ENCODE data around the gene CD1D.
A peak's percentile ranks its signal among the peaks of the same experiment; 100 is the strongest.
"Not testable (repeated sequence)": the region's sequence is repeated elsewhere in the genome, so short reads cannot be mapped to it uniquely, and the experiment has no call there.

CD1D gene

GRCh38 chr1:158176849-158177699 lies 3.6 kb upstream of the CD1D start:
- not testable (repeated sequence) for DNase-seq

DNA sequence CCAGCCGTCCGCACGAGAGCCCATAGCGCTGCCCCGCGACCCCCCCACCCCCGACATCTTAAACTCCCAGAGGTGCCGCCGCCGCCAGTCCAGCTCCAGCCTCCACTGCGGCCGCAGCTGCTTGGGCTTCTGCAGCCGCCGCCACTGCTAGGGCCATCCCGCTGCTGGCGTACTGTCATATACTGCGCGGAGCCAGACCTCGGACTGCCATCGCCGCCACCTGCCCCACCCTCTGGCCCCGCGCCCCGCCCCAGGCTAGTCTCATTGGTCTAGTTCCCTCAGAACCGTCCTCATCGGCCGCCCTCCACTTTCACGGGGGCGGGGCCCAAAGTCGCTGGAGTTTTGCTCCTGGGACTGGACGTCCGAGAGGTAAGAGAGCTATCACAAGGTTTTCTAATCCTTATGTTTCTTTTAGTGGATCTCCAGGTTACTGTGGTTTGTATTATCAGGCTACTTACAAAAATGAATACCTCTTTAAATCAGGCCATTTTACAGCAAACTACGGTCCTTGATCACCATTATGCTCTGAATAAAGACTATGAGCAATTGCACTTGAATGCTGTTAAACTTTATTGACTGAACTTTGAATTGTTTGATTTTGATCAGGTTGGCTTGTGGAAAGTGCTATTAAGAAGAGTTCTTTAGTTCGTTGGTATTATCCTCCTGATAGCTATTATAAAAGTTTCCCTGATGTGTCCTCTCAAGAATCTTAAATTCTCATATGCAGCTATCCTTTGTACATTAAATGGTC lies 2.8 kb upstream of the CD1D start:
- DNase-seq: peak; percentile 64

GRCh38 chr1:158179301-158180041 lies 1.2 kb upstream of the CD1D start:
- no peak for DNase-seq

DNA sequence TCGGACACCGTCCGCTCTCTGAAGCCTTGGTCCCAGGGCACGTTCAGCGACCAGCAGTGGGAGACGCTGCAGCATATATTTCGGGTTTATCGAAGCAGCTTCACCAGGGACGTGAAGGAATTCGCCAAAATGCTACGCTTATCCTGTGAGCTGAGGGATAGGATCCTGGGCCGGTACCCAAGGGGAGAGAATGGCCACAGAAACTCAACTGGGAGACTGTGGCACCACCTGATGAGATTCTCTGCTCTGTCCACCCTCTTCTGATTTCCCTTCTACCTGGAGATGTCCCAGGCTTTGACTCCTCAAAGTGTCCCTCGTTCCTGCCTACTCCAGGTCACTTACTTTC lies 855 bp downstream of the CD1D start:
- DNase-seq: no peak

GRCh38 chr1:158185770-158186169 lies 5.1 kb downstream of the CD1D start:
- DNase-seq: no peak

GRCh38 chr1:158186180-158186579 lies 5.5 kb downstream of the CD1D start:
- DNase-seq: no peak

DNA sequence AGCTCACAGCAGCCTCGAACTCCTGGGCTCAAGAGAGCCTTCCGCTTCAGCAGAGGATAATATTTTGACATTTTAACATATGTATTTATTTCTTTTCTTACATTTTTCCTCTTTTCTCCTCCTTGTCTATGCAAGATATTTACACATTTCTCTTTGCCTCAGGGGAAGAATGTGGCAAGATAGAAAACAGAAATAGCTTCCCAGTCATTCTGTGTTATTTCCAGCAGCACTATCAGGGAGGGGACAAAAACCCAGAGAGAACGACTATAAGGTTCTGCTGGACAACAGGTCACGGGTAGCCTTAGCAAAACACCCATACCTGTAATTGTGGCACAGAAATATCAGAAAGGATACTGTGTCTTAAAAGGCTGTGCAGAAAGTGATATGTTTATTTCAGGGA lies 7.9 kb downstream of the CD1D start:
- no peak for DNase-seq

DNA sequence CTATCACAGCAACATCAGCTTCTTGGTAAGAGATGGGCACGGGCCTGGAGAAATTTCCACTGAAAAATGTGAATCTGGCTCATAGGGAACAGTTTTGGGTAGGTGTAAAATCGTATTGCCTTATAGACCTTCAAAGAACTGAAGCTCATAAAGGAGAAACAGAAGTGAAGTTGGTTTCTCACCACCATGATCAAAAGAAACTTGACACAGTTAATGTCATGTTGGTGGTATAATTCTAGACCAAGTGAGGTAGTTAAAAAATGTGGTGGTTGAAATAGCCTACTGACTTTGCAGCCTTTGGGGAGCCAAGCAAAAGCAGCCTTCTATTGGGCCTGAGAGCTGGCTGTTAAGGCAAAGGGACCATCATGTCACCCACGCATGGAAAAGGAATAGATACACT lies 8.9 kb downstream of the CD1D start:
- DNase-seq: no peak

DNA sequence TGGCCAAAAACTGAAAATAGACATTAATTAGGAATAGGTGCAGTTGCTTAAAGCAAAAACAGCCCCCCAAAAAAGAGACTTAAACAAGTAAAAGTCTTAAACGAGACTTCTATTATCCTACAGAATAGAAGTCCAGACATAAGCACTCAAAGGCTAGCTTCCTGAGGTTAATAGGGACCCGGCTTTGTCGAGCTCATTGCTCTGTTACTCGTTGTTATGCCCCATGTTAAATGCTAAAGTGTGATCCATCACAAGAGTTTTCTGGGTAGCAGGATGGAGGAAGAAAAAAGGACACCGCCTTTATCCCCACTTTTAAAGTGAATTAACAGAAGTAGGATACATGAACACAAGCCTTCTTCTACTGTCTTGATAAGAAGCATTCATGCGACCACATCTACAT lies 10.6 kb downstream of the CD1D start:
- DNase-seq: no peak

DNA sequence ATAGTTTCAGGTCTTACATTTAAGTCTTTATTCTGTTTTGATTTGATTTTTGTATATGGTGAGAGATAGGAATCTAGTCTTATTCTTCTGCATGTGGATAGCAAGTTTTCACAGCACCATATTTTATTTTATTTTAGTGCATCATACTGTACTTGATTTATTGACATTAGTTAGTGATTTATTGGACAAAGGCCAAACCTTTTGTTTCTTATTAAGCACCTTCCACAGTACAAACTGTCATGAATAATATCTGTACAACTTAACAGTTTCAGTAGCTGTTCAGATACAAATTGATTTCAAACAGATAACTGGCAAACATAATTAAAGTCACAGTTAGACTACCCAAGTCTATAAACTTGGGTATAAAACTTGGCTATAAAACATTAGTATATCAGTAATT lies 15.8 kb downstream of the CD1D start:
- DNase-seq: no peak

GRCh38 chr1:158199849-158200248 lies 19.2 kb downstream of the CD1D start:
- no peak for DNase-seq

- no peak for DNase-seq
Measured at GRCh38 chr1:158200527-158200926, 19.8 kb downstream of the CD1D start.

GRCh38 chr1:158203693-158204457 lies 23.2 kb downstream of the CD1D start:
- peak; percentile 65 for DNase-seq

DNA sequence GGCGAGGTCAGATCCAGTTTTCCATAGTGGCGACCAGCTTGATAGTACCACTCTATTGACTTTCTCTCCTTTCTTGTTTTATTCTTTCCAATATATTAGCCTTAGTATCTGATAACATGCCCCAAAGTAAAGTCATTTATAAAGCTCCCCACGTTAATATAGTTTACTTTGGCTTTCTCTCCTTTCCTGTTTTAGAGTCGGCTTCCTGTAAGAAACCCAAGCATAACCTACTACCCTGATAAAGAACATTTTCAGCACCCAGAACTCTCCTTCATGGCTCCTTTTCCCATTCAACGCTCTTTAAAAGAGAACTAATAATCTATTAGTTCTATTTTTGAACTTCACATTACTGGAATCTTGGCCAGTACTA lies 23.7 kb downstream of the CD1D start:
- no peak for DNase-seq

- no peak for DNase-seq
Measured at GRCh38 chr1:158208586-158209116, 28.0 kb downstream of the CD1D start.

- DNase-seq: no peak
Measured at GRCh38 chr1:158212320-158212719, 31.6 kb downstream of the CD1D start.

DNA sequence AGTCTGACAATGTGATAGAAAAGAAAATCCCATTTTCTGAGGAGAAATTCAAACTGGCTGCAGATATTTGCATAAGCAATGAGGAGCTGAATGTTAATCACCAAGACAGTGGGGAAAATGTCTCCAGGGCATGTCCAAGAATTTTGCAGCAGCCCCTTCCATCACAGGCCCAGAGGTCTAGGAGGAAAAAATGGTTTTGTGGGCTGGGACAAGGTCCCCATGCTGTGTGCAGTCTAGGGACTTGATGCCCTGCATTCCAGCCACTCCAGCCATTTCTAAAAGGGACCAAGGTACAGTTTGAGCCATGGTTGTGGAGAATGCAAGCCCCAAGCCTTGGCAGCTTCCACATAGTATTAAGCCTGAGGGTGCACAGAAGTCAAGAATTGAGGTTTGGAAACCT lies 42.8 kb downstream of the CD1D start:
- DNase-seq: not testable (repeated sequence)

GRCh38 chr1:158227904-158228623 lies 47.4 kb downstream of the CD1D start:
- DNase-seq: no peak
